Body of pancreas (tissue), 4 donors: ENCODE results near the gene APH1A.

ENCODE experiments used
- CTCF ChIP-seq, 7 experiments: fragments of 450-650 bp in 4 of 7; fragments of 200-600 bp in 3 of 7; sonication (generic) in 3 of 7; IDR thresholded peaks; one replicate each; pipeline ENCODE4 v1.5.1; 2016 to 2019; ENCODE audit warnings: antibody characterized with exemption in 7 of 7
- POLR2A ChIP-seq, 3 donors: fragments of 450-650 bp; IDR thresholded peaks; one replicate each; pipeline ENCODE4 v1.6.1; 2016; ENCODE audit warnings: antibody characterized with exemption in 3 of 3, mild to moderate bottlenecking in 2 of 3

GRCh38 chr1:150225546-150225945, 43.3 kb downstream of the APH1A start:
- TF ChIP-seq CTCF (IDR thresholded peaks at IDR 0.05) (no peak), POLR2A (IDR thresholded peaks at IDR 0.05) (no peak)
